ENCODE results near the gene KCNS1.

The KCNS1 gene

DNA sequence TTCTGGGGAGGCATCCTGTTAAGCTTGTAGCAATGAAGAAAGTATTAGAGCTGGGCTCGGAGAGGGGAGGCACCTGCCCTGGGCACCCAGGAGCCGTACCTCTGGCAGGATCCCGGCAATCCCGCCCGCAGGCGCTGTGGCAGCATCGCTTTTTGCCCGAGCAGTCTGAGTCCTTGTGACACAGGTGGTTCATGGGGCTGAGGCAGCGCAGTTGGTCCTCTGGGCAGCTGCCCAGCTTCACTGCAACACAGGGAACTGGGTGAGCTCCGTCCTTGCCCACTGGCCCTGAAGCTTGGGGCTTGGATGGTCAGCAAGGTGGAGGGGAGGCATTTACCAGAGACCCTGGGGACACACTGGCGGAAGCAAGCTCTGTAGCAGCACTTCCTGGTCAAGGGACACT lies 9.4 kb upstream of the KCNS1 start:
- H4K20me1 ChIP-seq (ENCODE audit: insufficient read depth, low read length) = no peaks in the 10 kb centered on the region
- H3K9me2 ChIP-seq (ENCODE audit: low read depth, low read length) = no peaks in the 10 kb centered on the region
- H3K4me3 ChIP-seq (ENCODE audit: low read depth, low read length, poor library complexity, severe bottlenecking) = no peak overlapping the region
- no peak overlapping the region for H3K9ac ChIP-seq (ENCODE audit: low read length)
- no peaks in the 10 kb centered on the region for H3K79me2 ChIP-seq (ENCODE audit: insufficient read depth, low read length)
- H3K4me1 ChIP-seq (ENCODE audit: insufficient read depth, low read length, severe bottlenecking) = no peaks in the 10 kb centered on the region
- no peaks in the 10 kb centered on the region for H3K36me3 ChIP-seq (ENCODE audit: insufficient read depth, low read length)
- no peaks in the 10 kb centered on the region for H3F3A ChIP-seq (ENCODE audit: insufficient read depth, low read length)
- no peaks in the 10 kb centered on the region for H3K9me3 ChIP-seq (ENCODE audit: low read length)
- no peak overlapping the region for H2AFZ ChIP-seq (ENCODE audit: low read length)
- no peaks in the 10 kb centered on the region for H3K27me3 ChIP-seq (ENCODE audit: insufficient read depth, low read length)
- no peak overlapping the region for H3K4me2 ChIP-seq (ENCODE audit: low read length)
- TF ChIP-seq EZH2 (IDR thresholded peaks at IDR 0.05; ENCODE audit: borderline replicate concordance, low read length) (no peak), CTCF (IDR thresholded peaks at IDR 0.05; ENCODE audit: low read length) (no peak)
- no peak overlapping the region for H3K27ac ChIP-seq (ENCODE audit: low read depth, low read length, poor library complexity, severe bottlenecking)

- no peaks in the 10 kb centered on the region for H3F3A ChIP-seq (ENCODE audit: insufficient read depth, low read length)
- no peaks in the 10 kb centered on the region for H3K27me3 ChIP-seq (ENCODE audit: insufficient read depth, low read length)
- H3K9ac ChIP-seq (ENCODE audit: low read length) = no peak overlapping the region
- H2AFZ ChIP-seq (ENCODE audit: low read length) = no peak overlapping the region
- no peak overlapping the region for H3K4me2 ChIP-seq (ENCODE audit: low read length)
- no peaks in the 10 kb centered on the region for H3K9me3 ChIP-seq (ENCODE audit: low read length)
- no peaks in the 10 kb centered on the region for H4K20me1 ChIP-seq (ENCODE audit: insufficient read depth, low read length)
- TF ChIP-seq CTCF (IDR thresholded peaks at IDR 0.05; ENCODE audit: low read length) (no peak), EZH2 (IDR thresholded peaks at IDR 0.05; ENCODE audit: borderline replicate concordance, low read length) (no peak)
- H3K4me1 ChIP-seq (ENCODE audit: insufficient read depth, low read length, severe bottlenecking) = no peaks in the 10 kb centered on the region
- no peak overlapping the region for H3K27ac ChIP-seq (ENCODE audit: low read depth, low read length, poor library complexity, severe bottlenecking)
- H3K36me3 ChIP-seq (ENCODE audit: insufficient read depth, low read length) = no peaks in the 10 kb centered on the region
- no peaks in the 10 kb centered on the region for H3K9me2 ChIP-seq (ENCODE audit: low read depth, low read length)
- H3K79me2 ChIP-seq (ENCODE audit: insufficient read depth, low read length) = no peaks in the 10 kb centered on the region
- no peak overlapping the region for H3K4me3 ChIP-seq (ENCODE audit: low read depth, low read length, poor library complexity, severe bottlenecking)
Observed at GRCh38 chr20:45109634-45110033, 8.7 kb upstream of the KCNS1 start.

- Histone ChIP-seq H3K36me3 (ENCODE audit: insufficient read depth, low read length) (no peaks in the 10 kb centered on the region), H3K9ac (ENCODE audit: low read length) (no peak overlapping the region)
Observed at GRCh38 chr20:45105317-45105716, 4.4 kb upstream of the KCNS1 start.

More at GRCh38 chr20:45105317-45105716, 4.4 kb upstream of the KCNS1 start:
- Histone ChIP-seq H3K79me2 (ENCODE audit: insufficient read depth, low read length) (no peaks in the 10 kb centered on the region), H3K27ac (ENCODE audit: low read depth, low read length, poor library complexity, severe bottlenecking) (no peak overlapping the region), H3K4me1 (ENCODE audit: insufficient read depth, low read length, severe bottlenecking) (no peaks in the 10 kb centered on the region), H3K9me2 (ENCODE audit: low read depth, low read length) (no peaks in the 10 kb centered on the region), H2AFZ (ENCODE audit: low read length) (no peak overlapping the region), H3K27me3 (ENCODE audit: insufficient read depth, low read length) (peaks cover under 1% of the 10 kb centered on the region; the same call in 1 of the 2 replicates), H3K4me3 (ENCODE audit: low read depth, low read length, poor library complexity, severe bottlenecking) (no peak overlapping the region), H3K4me2 (ENCODE audit: low read length) (no peak overlapping the region), H4K20me1 (ENCODE audit: insufficient read depth, low read length) (no peaks in the 10 kb centered on the region), H3F3A (ENCODE audit: insufficient read depth, low read length) (no peaks in the 10 kb centered on the region), H3K9me3 (ENCODE audit: low read length) (no peaks in the 10 kb centered on the region)
- TF ChIP-seq EZH2 (IDR thresholded peaks at IDR 0.05; ENCODE audit: borderline replicate concordance, low read length) (no peak), CTCF (IDR thresholded peaks at IDR 0.05; ENCODE audit: low read length) (no peak)

All from OCI-LY1 (cell line).